ENCODE measurements around the gene ZBTB24.

Gene ZBTB24

DNA sequence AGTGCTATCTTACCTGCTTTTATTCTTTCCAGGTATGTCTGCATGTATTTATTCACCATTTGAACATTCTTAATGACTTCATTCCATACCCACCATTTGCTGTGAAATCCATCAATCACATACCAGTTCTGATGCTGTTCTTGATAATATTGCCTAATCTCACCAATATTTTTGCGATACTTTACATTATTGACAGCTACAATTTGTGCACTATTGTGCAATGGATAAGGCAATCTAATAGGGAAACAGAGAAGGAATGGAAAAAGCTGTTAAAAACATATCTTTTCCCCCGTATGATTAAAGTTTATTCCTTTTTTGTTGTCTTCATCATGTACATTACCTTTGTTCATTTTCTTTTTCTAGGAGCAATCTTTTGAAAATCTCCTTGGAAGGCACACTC, 23.3 kb upstream of the ZBTB24 start:
- DNase-seq = no peak
- in situ Hi-C loops (cut with HindIII; ENCODE audit: low pct_ligation_motif_present, low pct_unique_long_range_greater_than_20kb, low sequenced_read_pairs) = no loop called here

- in situ Hi-C loops (cut with HindIII; ENCODE audit: low pct_ligation_motif_present, low pct_unique_long_range_greater_than_20kb, low sequenced_read_pairs) = no loop called here
- DNase-seq = no peak
These were observed 20.6 kb upstream of the ZBTB24 start for GRCh38 chr6:109503327-109504224.

GRCh38 chr6:109498936-109499335, 15.9 kb upstream of the ZBTB24 start:
- in situ Hi-C loops (cut with HindIII; ENCODE audit: low pct_ligation_motif_present, low pct_unique_long_range_greater_than_20kb, low sequenced_read_pairs) = no loop called here

GRCh38 chr6:109498052-109498451, 15.0 kb upstream of the ZBTB24 start:
- in situ Hi-C loops (cut with HindIII; ENCODE audit: low pct_ligation_motif_present, low pct_unique_long_range_greater_than_20kb, low sequenced_read_pairs) = no loop called here

More at GRCh38 chr6:109498936-109499335, 15.9 kb upstream of the ZBTB24 start:
- DNase-seq = no peak

DNA sequence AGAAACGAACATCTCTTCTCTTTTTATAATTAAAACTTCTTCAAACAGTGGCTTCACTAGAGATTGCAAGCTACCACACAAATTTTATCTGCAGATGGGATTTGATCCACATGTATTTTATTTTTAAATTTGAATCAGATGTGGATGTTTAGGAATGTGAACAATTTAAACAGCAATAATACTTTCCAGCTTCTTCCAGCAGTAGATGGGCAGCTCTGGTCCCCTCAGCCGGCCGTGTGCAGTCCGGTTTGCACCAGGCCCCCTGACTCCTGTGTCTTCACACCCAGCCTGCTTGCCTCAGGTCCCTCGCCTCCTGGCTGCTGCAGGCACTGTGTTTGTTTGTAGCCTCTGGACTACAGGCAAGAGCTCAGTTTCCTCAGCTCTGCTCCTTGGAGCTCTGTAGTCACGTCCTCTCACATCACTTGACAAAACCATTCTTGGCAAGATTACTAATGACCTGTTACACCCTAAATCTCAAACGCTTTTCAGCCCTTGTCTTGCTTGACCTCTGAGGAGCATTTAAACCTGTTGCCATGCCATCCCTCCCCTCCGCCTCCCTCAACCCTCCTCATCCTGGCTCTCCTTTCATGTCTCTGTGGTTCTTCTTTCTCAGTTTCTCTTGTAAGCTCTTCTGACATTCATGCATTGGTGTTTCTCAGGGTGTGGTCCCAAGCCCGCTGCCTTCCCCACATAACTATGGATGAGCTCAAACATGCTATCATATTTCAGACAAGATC, 13.2 kb upstream of the ZBTB24 start:
- in situ Hi-C loops (cut with HindIII; ENCODE audit: low pct_ligation_motif_present, low pct_unique_long_range_greater_than_20kb, low sequenced_read_pairs) = no loop called here
- DNase-seq = no peak

More at GRCh38 chr6:109498052-109498451, 15.0 kb upstream of the ZBTB24 start:
- DNase-seq = no peak

- in situ Hi-C loops (cut with HindIII; ENCODE audit: low pct_ligation_motif_present, low pct_unique_long_range_greater_than_20kb, low sequenced_read_pairs) = no loop called here
- no peak for DNase-seq
These were observed 10.8 kb upstream of the ZBTB24 start for GRCh38 chr6:109493865-109494264.

- no peak for DNase-seq
These were observed 8.4 kb upstream of the ZBTB24 start for GRCh38 chr6:109491207-109491938.

GRCh38 chr6:109490713-109491112, 7.7 kb upstream of the ZBTB24 start:
- no peak for DNase-seq
- in situ Hi-C loops (cut with HindIII; ENCODE audit: low pct_ligation_motif_present, low pct_unique_long_range_greater_than_20kb, low sequenced_read_pairs) = no loop called here

More at GRCh38 chr6:109491207-109491938, 8.4 kb upstream of the ZBTB24 start:
- in situ Hi-C loops (cut with HindIII; ENCODE audit: low pct_ligation_motif_present, low pct_unique_long_range_greater_than_20kb, low sequenced_read_pairs) = no loop called here

DNA sequence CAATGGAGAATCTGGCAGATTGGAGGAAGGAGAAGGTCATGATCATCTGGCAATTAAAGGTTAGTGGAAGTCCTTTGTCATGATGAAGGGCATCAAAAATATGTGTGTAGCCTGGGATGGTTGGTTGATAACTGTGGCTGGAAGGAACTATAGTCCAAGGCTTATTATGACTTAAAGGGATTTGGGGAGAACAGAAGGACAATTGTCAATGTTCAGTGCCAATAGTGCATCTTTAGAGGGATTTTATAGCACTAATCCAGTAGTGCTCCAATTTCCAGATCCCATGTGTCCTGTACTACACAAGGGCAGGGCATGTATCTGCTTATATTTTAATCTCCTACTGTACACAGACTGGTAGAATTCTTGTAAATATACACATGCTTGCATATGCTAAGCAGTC, 5.0 kb upstream of the ZBTB24 start:
- no peak for DNase-seq
- in situ Hi-C loops (cut with HindIII; ENCODE audit: low pct_ligation_motif_present, low pct_unique_long_range_greater_than_20kb, low sequenced_read_pairs) = no loop called here

- no peak for DNase-seq
- in situ Hi-C loops (cut with HindIII; ENCODE audit: low pct_ligation_motif_present, low pct_unique_long_range_greater_than_20kb, low sequenced_read_pairs) = no loop called here
These were observed 3.0 kb upstream of the ZBTB24 start for GRCh38 chr6:109486068-109486467.

DNA sequence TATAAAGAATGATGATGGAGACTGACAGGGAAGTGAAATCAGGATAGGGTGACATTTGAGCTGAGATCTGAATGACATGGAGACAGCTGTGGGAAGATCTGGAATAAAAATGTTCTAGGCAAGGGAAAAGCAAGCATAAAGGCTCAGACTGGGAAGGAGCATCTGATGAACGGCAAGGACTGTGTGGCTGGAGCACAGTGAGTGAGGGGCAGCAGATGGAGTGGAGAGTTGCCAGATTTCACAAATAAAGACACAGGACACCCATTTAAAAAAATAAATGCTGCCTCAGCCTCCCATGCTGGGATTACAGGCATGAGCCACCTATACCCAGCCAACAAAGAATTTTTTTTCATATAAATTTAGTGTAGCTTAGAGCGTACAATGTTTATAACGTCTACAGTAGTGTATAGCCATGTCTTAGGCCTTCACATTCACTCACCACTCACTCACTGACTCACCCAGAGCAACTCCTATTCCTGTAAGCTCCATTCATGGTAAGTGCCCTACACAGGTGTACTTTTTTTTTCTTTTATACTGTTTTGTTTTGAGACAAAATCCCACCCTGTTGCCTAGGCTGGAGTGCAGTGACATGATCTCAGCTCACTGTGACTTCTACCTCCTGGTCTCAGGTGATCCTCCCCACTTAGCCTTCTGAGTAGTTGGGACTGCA, 2.4 kb upstream of the ZBTB24 start:
- in situ Hi-C loops (cut with HindIII; ENCODE audit: low pct_ligation_motif_present, low pct_unique_long_range_greater_than_20kb, low sequenced_read_pairs) = no loop called here
- no peak for DNase-seq

DNA sequence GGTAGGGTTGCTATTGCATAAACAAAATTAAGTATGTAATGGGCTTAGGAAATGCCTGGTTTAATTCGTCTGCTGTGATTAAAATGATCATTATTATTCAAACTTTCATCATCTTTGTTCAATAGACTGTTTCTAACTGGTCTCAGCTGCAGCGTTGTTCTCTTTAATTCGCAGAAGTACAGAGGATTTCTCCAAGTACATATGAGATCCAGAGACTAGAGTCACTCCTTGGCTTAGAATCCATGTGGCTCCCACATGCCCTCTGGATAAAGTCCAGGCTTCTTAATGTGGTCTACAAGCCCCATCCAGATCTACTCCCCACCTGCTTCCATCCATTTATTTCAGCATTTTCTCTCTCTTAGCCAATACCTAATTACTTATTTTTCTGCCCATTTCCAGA, 1.1 kb upstream of the ZBTB24 start:
- DNase-seq = no peak
- in situ Hi-C loops (cut with HindIII; ENCODE audit: low pct_ligation_motif_present, low pct_unique_long_range_greater_than_20kb, low sequenced_read_pairs) = no loop called here

GRCh38 chr6:109483735-109484057, 677 bp upstream of the ZBTB24 start:
- in situ Hi-C loops (cut with HindIII; ENCODE audit: low pct_ligation_motif_present, low pct_unique_long_range_greater_than_20kb, low sequenced_read_pairs) = no loop called here
- DNase-seq = no peak

- in situ Hi-C loops (cut with HindIII; ENCODE audit: low pct_ligation_motif_present, low pct_unique_long_range_greater_than_20kb, low sequenced_read_pairs) = no loop called here
These were observed 2.0 kb downstream of the ZBTB24 start for GRCh38 chr6:109480993-109481480.

DNA sequence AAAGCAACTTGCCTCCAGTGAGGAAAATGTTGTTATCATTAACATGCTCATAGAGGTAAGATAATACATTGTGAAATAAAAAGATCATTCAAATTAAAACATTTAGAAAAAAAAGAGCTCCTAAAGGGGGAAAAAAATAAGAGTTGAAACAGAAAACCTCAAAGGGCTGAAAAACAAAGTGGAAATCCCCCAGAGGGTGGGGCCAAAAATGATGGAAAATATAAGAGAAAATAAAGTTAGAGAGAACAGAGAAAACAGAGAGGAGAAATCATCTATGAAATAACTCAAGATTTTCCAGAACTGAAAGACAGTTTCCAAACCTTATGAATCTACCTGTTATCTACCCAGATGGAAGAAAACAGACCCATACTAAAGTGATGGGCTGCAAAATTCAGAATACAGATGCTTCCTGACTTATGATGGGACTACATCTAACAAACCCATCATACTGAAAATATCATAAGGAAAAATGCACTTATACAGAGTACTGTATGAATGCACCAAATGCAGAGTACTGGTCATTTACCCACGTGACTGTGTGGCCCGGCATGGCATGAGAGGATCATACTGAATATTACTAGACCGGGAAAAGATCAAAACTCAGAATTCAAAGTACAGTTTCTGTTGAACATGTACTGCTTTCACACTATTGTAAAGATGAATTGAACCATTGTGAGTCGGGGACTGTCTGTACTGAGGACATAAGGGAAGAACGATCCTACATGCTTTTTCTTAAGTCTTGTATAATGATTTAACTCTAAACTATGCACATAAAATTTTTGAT, 4.0 kb downstream of the ZBTB24 start:
- no peak for DNase-seq
- in situ Hi-C loops (cut with HindIII; ENCODE audit: low pct_ligation_motif_present, low pct_unique_long_range_greater_than_20kb, low sequenced_read_pairs) = no loop called here

More at GRCh38 chr6:109480993-109481480, 2.0 kb downstream of the ZBTB24 start:
- DNase-seq = no peak

- no peak for DNase-seq
- in situ Hi-C loops (cut with HindIII; ENCODE audit: low pct_ligation_motif_present, low pct_unique_long_range_greater_than_20kb, low sequenced_read_pairs) = no loop called here
These were observed 4.7 kb downstream of the ZBTB24 start for GRCh38 chr6:109478222-109478805.

DNA sequence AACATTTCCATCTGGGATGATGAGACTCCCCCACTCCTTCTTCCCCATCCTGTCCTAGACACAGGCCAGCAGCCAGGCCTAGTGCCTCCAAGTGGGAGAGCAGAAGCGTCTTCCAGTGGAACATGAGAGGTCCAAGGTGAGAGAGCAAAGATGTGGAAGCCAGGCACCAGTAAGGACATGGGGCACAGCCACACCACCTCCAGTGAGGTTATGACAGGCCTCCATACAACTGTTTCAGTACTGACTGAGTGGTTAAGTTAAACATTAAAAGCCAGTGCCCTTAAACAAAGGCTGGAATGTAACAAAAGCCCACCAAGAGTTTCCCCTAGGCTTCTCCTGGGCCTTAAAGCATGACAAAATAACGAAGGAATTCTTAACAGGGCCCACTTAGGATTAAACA, 5.3 kb downstream of the ZBTB24 start:
- in situ Hi-C loops (cut with HindIII; ENCODE audit: low pct_ligation_motif_present, low pct_unique_long_range_greater_than_20kb, low sequenced_read_pairs) = no loop called here
- no peak for DNase-seq
